IgD-negative memory B cell (primary cell): ENCODE measurements around the gene KIAA1549. TPM values are rescaled to one million over a fixed set of nuclear protein-coding genes. Genes with fewer than 3 reads are reported as not detected.
A peak's percentile ranks its signal among the peaks of the same experiment; 100 is the strongest.

Experiments
- H3K27ac Mint-ChIP-seq, 3 donors: one replicate each; pipeline ENCODE4 v1.8.0; 2020 to 2022; ENCODE audit warnings: mild to moderate bottlenecking in 3 of 3, mixed read lengths in 3 of 3, moderate library complexity in 1 of 3
- H3K27me3 Mint-ChIP-seq: one replicate; pipeline ENCODE4 v1.8.0; 2021; ENCODE audit warnings: mixed read lengths
- H3K36me3 Mint-ChIP-seq: one replicate; pipeline ENCODE4 v1.8.0; 2020; ENCODE audit warnings: mild to moderate bottlenecking, mixed read lengths
- H3K4me1 Mint-ChIP-seq, 3 donors: one replicate each; pipeline ENCODE4 v1.8.0; 2020 to 2022; ENCODE audit warnings: mixed read lengths in 3 of 3, mild to moderate bottlenecking in 1 of 3
- H3K4me3 Mint-ChIP-seq, 4 donors: one replicate each; pipeline ENCODE4 v1.8.0; 2020 to 2022; ENCODE audit warnings: mild to moderate bottlenecking in 4 of 4, mixed read lengths in 4 of 4, moderate library complexity in 3 of 4
- H3K9me3 Mint-ChIP-seq, 3 donors: one replicate each; pipeline ENCODE4 v1.8.0; 2020 to 2021; ENCODE audit warnings: mixed read lengths in 3 of 3, mild to moderate bottlenecking in 1 of 3
- polyA plus RNA-seq: library from polyadenylated mRNA; unstranded; fragments of 300-500 nt; fragmentation: Illumina TruSeq; gene quantifications from one replicate; pipeline ENCODE4 v1.2.3, GENCODE V29; 2021

KIAA1549 gene
- polyA plus RNA-seq, 1 donor from 2014 or later = not detected

- peaks cover 0 to 4% (median 0%) of the 10 kb centered on the region in 3 donors for H3K9me3 Mint-ChIP-seq
- H3K27ac Mint-ChIP-seq = no peak overlapping the region
- H3K4me1 Mint-ChIP-seq = peaks cover 0 to 3% (median 3%) of the 10 kb centered on the region in 3 donors
- no peaks in the 10 kb centered on the region for H3K36me3 Mint-ChIP-seq
- no peak overlapping the region for H3K4me3 Mint-ChIP-seq
- peaks cover 4% of the 10 kb centered on the region for H3K27me3 Mint-ChIP-seq
Measured at GRCh38 chr7:138863931-138864330, 117.3 kb downstream of the KIAA1549 start.

GRCh38 chr7:138861051-138861450 is 120.1 kb downstream of the KIAA1549 start:
- no peak overlapping the region for H3K27ac Mint-ChIP-seq
- peaks cover 1 to 20% (median 19%) of the 10 kb centered on the region in 3 donors for H3K9me3 Mint-ChIP-seq
- peaks cover 0 to 3% (median 2%) of the 10 kb centered on the region in 3 donors for H3K4me1 Mint-ChIP-seq
- no peak overlapping the region for H3K4me3 Mint-ChIP-seq
- peaks cover 4% of the 10 kb centered on the region for H3K27me3 Mint-ChIP-seq
- no peaks in the 10 kb centered on the region for H3K36me3 Mint-ChIP-seq

- H3K27me3 Mint-ChIP-seq = peaks cover 4% of the 10 kb centered on the region
- peaks cover 1 to 20% (median 19%) of the 10 kb centered on the region in 3 donors for H3K9me3 Mint-ChIP-seq
Measured at GRCh38 chr7:138857728-138858127, 123.5 kb downstream of the KIAA1549 start.

GRCh38 chr7:138854115-138854645 is 127.0 kb downstream of the KIAA1549 start:
- peaks cover 2% of the 10 kb centered on the region for H3K36me3 Mint-ChIP-seq
- H3K4me1 Mint-ChIP-seq = peaks cover 0 to 1% (median 0%) of the 10 kb centered on the region in 3 donors

More at GRCh38 chr7:138857728-138858127, 123.5 kb downstream of the KIAA1549 start:
- Mint-ChIP-seq H3K36me3 (peaks cover 2% of the 10 kb centered on the region), H3K4me1 (peaks cover 0 to 1% (median 0%) of the 10 kb centered on the region in 3 donors), H3K27ac (no peak overlapping the region), H3K4me3 (no peak overlapping the region)

DNA sequence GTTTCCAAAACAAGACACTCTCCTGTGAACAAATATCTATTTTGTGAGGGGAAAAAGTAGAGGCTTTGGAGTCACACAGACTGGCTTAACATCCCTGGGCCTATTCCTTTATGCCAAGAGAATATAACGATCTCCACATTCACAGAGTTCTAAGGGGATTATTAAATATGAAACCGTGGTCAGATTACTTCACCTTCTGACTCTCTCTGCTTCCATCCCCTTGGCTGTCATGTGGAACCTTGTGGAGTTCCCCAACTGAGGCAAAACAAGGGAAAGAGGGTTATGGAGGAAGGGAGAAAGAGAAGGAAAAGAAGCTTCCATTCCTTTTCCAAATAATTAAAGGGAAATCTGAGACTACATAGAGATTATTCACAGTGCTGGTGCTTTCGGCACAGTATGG is 127.7 kb downstream of the KIAA1549 start:
- Mint-ChIP-seq H3K4me3 (no peak overlapping the region), H3K27ac (no peak overlapping the region), H3K9me3 (peaks cover 4 to 19% (median 15%) of the 10 kb centered on the region in 3 donors), H3K4me1 (peaks cover 0 to 1% (median 0%) of the 10 kb centered on the region in 3 donors), H3K27me3 (no peaks in the 10 kb centered on the region), H3K36me3 (peaks cover 2% of the 10 kb centered on the region)

More at GRCh38 chr7:138854115-138854645, 127.0 kb downstream of the KIAA1549 start:
- no peak overlapping the region for H3K27ac Mint-ChIP-seq
- H3K27me3 Mint-ChIP-seq = no peaks in the 10 kb centered on the region
- H3K4me3 Mint-ChIP-seq = no peak overlapping the region
- H3K9me3 Mint-ChIP-seq = peaks cover 4 to 20% (median 17%) of the 10 kb centered on the region in 3 donors

DNA sequence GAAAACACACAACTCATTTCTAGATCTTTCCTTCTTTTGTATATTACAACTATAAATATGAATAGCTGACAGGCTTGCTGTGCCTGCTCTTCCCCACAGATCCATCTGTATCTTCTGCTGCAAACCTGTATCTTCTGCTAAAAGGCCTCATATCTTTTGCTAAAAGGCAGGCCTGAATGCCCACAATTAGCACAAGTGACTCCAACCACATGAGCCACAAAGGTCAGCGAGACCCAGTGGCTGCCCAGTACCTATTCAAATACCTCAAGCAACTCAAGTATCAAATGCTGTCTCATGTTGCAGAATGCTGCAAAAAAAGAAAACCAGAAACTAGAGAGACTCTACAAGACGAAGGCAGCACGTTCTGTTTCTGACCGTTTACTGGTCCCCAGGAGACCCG is 128.7 kb downstream of the KIAA1549 start:
- peaks cover 2% of the 10 kb centered on the region for H3K36me3 Mint-ChIP-seq
- H3K4me1 Mint-ChIP-seq = no peaks in the 10 kb centered on the region
- no peak overlapping the region for H3K27ac Mint-ChIP-seq
- H3K4me3 Mint-ChIP-seq = no peak overlapping the region
- H3K9me3 Mint-ChIP-seq = peaks cover 4 to 10% (median 7%) of the 10 kb centered on the region in 3 donors
- H3K27me3 Mint-ChIP-seq = no peaks in the 10 kb centered on the region

DNA sequence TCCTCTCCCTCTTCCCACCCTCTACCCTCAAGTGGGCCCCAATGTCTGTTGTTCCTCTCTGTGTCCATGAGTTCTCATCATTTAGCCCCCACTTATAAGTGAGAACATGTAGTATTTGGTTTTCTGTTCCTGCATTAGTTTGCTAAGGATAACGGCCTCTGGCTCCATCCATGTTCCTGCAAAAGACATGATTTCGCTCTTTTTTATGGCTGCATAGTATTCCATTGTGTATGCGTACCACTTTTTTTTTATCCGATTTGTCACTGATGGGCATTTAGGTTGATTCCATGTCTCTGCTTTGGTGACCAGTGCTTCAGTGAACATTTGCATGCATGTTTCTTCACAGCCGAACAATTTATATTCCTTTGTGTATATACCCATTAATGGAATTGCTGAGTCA is 131.5 kb downstream of the KIAA1549 start:
- peaks cover 0 to 2% (median 0%) of the 10 kb centered on the region in 3 donors for H3K9me3 Mint-ChIP-seq
- no peaks in the 10 kb centered on the region for H3K4me1 Mint-ChIP-seq
- no peaks in the 10 kb centered on the region for H3K36me3 Mint-ChIP-seq
- no peak overlapping the region for H3K4me3 Mint-ChIP-seq
- H3K27ac Mint-ChIP-seq = no peak overlapping the region
- H3K27me3 Mint-ChIP-seq = no peaks in the 10 kb centered on the region

DNA sequence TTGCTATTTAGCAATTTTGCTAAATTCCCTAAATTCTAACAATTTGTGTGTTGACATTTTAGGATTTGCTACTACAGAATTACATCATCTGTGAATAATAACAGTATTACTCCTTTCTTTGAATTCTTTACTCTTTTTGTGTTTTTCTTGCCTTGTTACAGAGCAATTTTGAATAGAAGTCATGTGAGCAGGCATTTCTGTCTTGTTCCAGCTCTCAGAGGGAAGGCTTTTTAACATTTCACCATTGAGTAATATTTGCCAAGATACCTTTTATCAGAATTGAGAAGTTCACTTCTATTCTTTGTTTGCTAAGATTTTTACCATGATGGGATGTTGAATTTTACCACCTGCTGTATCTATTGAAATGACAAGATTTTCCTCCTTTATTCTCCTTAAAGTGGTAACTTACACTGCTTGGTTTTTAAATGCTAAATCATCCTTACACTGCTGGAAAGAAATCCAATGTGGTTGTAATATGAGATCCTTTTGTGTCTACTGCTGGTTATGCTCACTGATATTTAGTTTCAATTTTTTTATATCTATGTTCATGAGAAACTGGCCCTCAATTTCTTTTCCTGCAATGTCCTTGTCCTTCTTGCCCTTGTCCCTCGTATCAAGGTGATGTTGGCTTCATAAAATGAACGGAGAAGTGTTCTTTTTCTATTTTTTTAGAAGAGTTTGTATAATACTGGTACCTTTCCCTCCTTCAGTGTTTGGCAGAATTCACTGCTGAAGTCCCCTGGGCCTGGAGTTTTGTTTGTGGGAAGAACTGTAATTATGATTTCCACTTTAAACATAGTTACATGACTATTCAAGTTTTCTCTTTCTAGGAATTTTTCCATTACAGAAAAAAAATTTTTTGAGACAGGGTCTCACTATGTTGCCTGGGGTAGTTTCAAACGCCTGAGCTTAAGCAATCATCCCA is 132.9 kb downstream of the KIAA1549 start:
- Mint-ChIP-seq H3K36me3 (no peaks in the 10 kb centered on the region), H3K4me1 (no peaks in the 10 kb centered on the region), H3K9me3 (peaks cover 0 to 2% (median 0%) of the 10 kb centered on the region in 3 donors), H3K27ac (no peak overlapping the region), H3K4me3 (peak overlapping the region in 1 of 4 donors; percentile 26), H3K27me3 (no peaks in the 10 kb centered on the region)

- H3K9me3 Mint-ChIP-seq = peaks cover 0 to 2% (median 0%) of the 10 kb centered on the region in 3 donors
- no peaks in the 10 kb centered on the region for H3K4me1 Mint-ChIP-seq
- H3K27me3 Mint-ChIP-seq = peaks cover 2% of the 10 kb centered on the region
- H3K4me3 Mint-ChIP-seq = no peak overlapping the region
- no peaks in the 10 kb centered on the region for H3K36me3 Mint-ChIP-seq
- H3K27ac Mint-ChIP-seq = no peak overlapping the region
Measured at GRCh38 chr7:138845711-138846110, 135.5 kb downstream of the KIAA1549 start.

DNA sequence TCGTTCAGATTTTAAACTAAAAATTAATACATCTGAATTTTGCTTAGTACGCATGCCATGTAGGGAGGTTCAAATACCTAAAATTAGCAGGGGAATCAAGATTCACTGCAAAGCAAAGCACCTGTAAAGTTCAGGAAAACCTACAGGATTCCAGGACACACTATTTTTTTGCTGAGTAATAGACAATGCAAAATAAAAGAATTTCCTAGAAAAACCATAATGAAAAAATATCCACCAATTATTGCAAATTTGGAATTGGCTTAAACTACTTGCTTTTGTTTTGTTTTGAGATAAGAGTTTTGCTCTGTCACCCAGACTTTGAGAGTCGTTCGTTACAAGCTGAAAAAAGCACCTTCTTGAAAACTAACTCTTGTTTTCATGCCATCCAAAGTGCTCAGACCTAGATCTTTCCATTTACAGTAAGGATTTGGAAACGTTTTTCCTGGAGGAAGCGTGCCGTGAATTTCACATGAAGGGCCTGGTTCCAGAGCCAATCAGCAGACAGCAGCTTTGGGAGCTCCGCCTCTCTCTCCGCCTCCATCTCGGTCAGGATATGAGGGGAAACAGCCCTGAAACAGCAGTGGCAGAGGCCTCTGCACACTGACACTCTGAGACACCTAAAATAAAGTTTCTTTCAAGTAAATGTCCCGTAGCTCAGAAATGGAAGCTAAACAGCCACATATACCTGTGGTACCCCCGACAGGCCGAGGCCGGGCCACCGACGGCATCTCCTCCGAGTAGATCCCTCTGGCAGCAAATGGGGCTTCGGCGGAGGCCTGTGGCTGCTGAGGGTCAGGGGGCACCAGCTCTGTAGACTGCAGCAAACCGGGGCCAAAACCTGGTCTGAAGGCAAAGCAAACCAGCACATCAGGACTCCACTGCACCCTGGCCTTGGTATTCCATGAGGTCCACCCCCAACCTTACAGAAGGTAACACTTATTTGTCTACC is 137.3 kb downstream of the KIAA1549 start:
- Mint-ChIP-seq H3K36me3 (no peaks in the 10 kb centered on the region), H3K4me3 (peak overlapping the region in 1 of 4 donors; percentile 3), H3K27ac (no peak overlapping the region), H3K9me3 (peaks cover 0 to 2% (median 0%) of the 10 kb centered on the region in 3 donors), H3K27me3 (peaks cover 2% of the 10 kb centered on the region), H3K4me1 (no peaks in the 10 kb centered on the region)

DNA sequence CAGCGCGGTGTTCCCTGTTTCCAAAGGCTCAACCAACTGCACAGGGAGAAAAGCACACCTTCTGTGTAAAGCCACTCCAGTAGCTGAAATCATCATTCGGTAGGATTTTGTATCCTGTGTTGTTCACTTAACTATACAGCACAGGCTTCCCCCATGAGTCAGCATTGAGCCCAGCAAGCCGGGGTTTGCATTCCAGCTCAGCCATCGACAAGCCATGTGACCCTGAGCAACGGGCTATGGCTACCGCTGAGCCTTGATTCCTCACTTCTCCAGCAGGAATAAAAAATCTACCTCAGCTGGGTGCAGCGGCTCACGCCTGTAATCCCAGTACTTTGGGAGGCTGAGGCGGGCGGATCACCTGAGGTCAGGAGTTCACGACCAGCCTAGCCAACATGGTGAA is 139.1 kb downstream of the KIAA1549 start:
- Mint-ChIP-seq H3K27ac (no peak overlapping the region), H3K4me3 (no peak overlapping the region), H3K9me3 (peaks cover 0 to 2% (median 0%) of the 10 kb centered on the region in 3 donors), H3K4me1 (no peaks in the 10 kb centered on the region), H3K36me3 (no peaks in the 10 kb centered on the region), H3K27me3 (peaks cover 2% of the 10 kb centered on the region)

DNA sequence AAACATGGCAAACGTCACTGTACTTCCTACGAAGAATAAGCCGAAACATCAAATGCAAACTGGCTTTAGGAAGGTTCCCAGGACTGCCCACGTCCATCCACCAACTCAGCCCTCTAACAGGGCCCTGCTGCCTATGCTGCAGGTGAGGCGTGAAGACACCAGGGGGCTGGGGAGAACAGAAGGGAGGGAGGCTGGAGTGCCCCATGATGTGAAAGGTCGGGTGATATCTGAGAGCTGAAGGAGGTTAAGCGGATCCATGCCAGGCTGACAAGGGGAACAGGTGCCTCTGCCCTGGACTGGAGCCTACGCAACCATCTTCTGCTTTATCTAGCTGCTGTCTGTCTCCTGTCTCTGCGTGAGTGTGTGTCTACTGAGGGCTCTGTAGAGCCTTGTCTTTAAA is 143.0 kb downstream of the KIAA1549 start:
- no peak overlapping the region for H3K4me3 Mint-ChIP-seq
- peaks cover 0 to 2% (median 0%) of the 10 kb centered on the region in 3 donors for H3K4me1 Mint-ChIP-seq
- H3K9me3 Mint-ChIP-seq = peaks cover 0 to 2% (median 0%) of the 10 kb centered on the region in 3 donors
- no peaks in the 10 kb centered on the region for H3K36me3 Mint-ChIP-seq
- H3K27me3 Mint-ChIP-seq = peaks cover 6% of the 10 kb centered on the region
- H3K27ac Mint-ChIP-seq = no peak overlapping the region

GRCh38 chr7:138837627-138838026 is 143.6 kb downstream of the KIAA1549 start:
- Mint-ChIP-seq H3K4me1 (peaks cover 0 to 2% (median 0%) of the 10 kb centered on the region in 3 donors), H3K4me3 (no peak overlapping the region), H3K36me3 (no peaks in the 10 kb centered on the region), H3K27me3 (peaks cover 6% of the 10 kb centered on the region), H3K27ac (no peak overlapping the region), H3K9me3 (peaks cover 0 to 2% (median 0%) of the 10 kb centered on the region in 3 donors)

GRCh38 chr7:138835087-138835486 is 146.1 kb downstream of the KIAA1549 start:
- H3K36me3 Mint-ChIP-seq = no peaks in the 10 kb centered on the region

More at GRCh38 chr7:138835087-138835486, 146.1 kb downstream of the KIAA1549 start:
- Mint-ChIP-seq H3K27me3 (peaks cover 9% of the 10 kb centered on the region), H3K27ac (no peak overlapping the region), H3K4me3 (no peak overlapping the region), H3K4me1 (peaks cover 0 to 2% (median 0%) of the 10 kb centered on the region in 3 donors), H3K9me3 (peaks cover 0 to 2% (median 0%) of the 10 kb centered on the region in 3 donors)
